T-helper 17 cell (primary cell): ENCODE measurements around the gene ARHGEF28. TPM values are rescaled to one million over a fixed set of nuclear protein-coding genes. Genes with fewer than 3 reads are reported as not detected.

Experiments
- ATAC-seq: fragments of 150-1000 bp; cut with Tn5 transposase; 2 replicates; pipeline ENCODE4 v1.10.0; 2021; ENCODE audit warnings: mild to moderate bottlenecking, moderate library complexity
- DNase-seq, 3 donors: peaks; one replicate each; pipeline versions ENCODE4 v3.0.0 to v3.0.0-alpha.2; 2020 to 2021
- H3K9me3 ChIP-seq: one replicate; pipeline ENCODE4 v1.7.0; 2013; ENCODE audit warnings: low read length, mild to moderate bottlenecking; ENCODE audit not compliant: control insufficient read depth, poor library complexity, severe bottlenecking
- H3K27ac Mint-ChIP-seq: one replicate; pipeline ENCODE4 v1.8.0; 2022; ENCODE audit warnings: mild to moderate bottlenecking, moderate library complexity, mixed read lengths
- H3K27me3 Mint-ChIP-seq: one replicate; pipeline ENCODE4 v1.8.0; 2022; ENCODE audit warnings: mixed read lengths
- H3K36me3 Mint-ChIP-seq: one replicate; pipeline ENCODE4 v1.8.0; 2022; ENCODE audit warnings: low read depth, mixed read lengths
- H3K4me1 Mint-ChIP-seq: one replicate; pipeline ENCODE4 v1.8.0; 2022; ENCODE audit warnings: mild to moderate bottlenecking, mixed read lengths
- H3K4me3 Mint-ChIP-seq: one replicate; pipeline ENCODE4 v1.8.0; 2022; ENCODE audit warnings: mild to moderate bottlenecking, moderate library complexity, mixed read lengths
- total RNA-seq, 4 donors: library from RNA in 2 of 4; stranded (reverse) in 2 of 4; gene quantifications; one replicate each; pipeline ENCODE4 v1.2.3 and lab custom pipeline; 2022 to 2026

ARHGEF28 gene
- total RNA-seq, 2 donors from 2014 or later: 0.05 to 0.16 TPM

DNA sequence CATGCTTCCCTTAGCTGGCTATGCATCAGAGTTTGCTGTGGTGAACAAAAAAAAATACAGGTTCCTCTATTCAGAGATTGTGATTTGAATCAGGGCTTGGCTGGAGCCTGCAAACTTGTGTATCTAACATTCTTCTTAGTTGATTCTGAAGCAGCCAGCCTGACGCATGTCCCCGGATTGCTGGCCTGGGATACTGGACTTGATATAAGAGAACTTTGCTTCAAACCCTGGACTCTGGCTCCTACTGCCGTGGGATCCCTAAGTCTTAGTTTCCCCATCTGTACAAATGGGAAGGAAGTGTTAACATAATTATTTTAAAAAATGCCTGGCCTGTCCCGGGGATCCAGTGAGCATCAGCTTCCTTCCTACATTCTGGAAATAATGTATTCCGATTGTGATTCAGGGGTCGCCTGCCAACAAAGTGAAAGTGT, 292.8 kb downstream of the ARHGEF28 start:
- Mint-ChIP-seq H3K36me3 (no peaks in the 10 kb centered on the region), H3K4me1 (no peaks in the 10 kb centered on the region), H3K27ac (no peak overlapping the region), H3K4me3 (no peak overlapping the region), H3K27me3 (peaks cover 5% of the 10 kb centered on the region)
- DNase-seq: no peak
- ATAC-seq: no peak
- no peaks in the 10 kb centered on the region for H3K9me3 ChIP-seq

DNA sequence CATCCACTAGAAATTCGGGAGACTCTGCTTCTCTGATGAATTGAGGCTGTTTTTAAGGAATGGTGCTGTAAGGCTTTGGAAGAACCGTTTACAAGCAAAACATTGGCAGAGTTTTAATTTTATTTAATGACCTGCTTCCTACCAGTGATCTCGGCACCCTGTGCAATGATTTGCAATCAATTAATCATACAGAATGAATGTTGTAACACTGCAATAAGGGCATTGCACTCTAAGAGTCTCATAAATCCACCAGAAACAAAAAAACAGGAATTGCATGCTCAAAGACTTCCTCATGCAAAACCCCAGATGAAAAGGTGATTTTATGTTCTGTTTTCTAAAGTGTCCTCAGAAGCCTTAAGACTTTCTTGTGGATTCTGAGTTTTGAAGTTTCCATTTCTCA, 295.7 kb downstream of the ARHGEF28 start:
- Mint-ChIP-seq H3K27ac (no peak overlapping the region), H3K4me1 (no peaks in the 10 kb centered on the region), H3K36me3 (no peaks in the 10 kb centered on the region), H3K27me3 (peaks cover 18% of the 10 kb centered on the region), H3K4me3 (no peak overlapping the region)
- ATAC-seq (no peak), DNase-seq (no peak)
- no peaks in the 10 kb centered on the region for H3K9me3 ChIP-seq

DNA sequence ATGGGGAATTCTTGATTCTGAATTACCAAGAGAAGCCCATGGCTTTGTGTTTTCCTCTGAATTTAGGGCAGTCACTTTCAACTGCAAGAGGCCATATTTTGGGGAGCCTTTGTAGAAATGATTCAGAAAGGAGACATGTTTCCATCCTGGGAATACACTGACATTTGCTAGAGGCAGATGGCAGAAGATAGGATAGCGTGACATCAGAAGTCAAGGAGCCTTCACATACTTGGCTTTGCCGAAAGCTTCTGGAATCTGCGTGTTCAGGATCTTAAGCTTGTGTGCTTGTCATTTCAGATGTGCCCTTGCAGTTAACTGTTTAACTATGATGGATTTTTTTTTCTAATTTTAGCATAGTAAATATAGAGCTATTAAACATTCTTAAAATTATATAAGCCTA, 296.2 kb downstream of the ARHGEF28 start:
- DNase-seq (no peak), ATAC-seq (no peak)
- Mint-ChIP-seq H3K4me1 (no peaks in the 10 kb centered on the region), H3K27ac (no peak overlapping the region), H3K27me3 (peaks cover 18% of the 10 kb centered on the region), H3K4me3 (no peak overlapping the region), H3K36me3 (no peaks in the 10 kb centered on the region)
- no peaks in the 10 kb centered on the region for H3K9me3 ChIP-seq

DNA sequence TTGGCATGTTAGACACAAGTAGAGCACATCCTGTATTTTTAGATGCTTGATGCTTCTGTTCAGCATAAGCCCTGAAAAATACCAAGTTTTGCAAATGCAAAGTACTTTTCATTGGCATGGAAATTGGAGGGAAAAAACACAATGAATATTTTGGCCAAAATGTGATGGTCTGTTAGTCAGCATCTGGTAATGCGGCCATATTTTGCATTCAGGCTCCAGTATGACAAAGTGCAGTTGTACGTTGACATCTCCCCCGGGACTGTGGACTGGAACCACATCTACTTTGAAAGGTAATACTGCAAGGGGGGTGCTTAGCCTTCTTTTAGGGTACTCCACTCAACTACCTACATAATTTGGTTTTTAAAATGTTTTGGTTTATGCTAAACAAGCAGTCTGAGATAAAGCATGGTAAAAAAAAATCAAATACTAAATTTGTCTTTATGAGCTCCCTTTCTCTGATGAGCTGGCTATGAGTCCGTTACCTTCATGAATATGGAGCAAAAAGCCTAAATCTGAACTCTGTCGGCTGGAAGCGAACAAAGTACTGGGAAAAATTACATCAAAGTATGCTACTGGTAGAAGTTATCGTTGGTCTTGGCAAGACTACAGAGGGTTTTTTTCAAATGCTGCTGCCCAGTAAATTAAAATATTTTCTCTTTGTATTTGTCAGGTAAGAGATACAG, 297.0 kb downstream of the ARHGEF28 start:
- DNase-seq (no peak), ATAC-seq (no peak)
- Mint-ChIP-seq H3K4me1 (no peaks in the 10 kb centered on the region), H3K4me3 (no peak overlapping the region), H3K27ac (no peak overlapping the region), H3K27me3 (peaks cover 18% of the 10 kb centered on the region), H3K36me3 (no peaks in the 10 kb centered on the region)
- no peaks in the 10 kb centered on the region for H3K9me3 ChIP-seq

DNA sequence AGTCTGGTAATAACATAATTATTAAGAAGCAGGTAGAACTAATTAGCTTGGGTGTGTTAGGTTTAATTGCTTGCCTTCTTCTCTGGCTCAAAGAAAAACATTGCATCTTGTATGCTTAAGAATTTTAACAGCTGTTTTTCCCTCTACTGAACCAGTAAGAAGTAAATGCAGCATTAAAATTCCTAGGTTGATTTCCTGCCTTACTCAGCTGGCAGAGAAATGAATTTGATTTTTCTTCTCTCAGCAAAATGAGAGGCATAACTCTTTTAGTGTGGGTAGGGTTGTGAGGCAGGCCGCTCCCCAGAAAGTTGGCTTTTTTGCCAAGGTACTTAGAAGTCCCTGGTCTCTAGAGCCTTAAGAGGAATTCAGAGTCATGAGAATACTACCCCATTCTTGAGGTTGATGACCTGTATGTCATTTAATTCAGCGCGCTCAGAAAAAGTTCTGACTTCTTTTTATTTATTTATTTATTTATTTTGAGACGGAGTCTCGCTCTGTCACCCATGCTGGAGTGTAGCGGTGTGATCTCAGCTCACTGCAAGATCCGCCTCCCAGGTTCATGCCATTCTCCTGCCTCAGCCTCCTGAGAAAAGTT, 302.6 kb downstream of the ARHGEF28 start:
- no peaks in the 10 kb centered on the region for H3K36me3 Mint-ChIP-seq
- DNase-seq (no peak), ATAC-seq (no peak)
- H3K27me3 Mint-ChIP-seq: peaks cover 28% of the 10 kb centered on the region
- H3K9me3 ChIP-seq: no peaks in the 10 kb centered on the region
- no peaks in the 10 kb centered on the region for H3K4me1 Mint-ChIP-seq
- H3K4me3 Mint-ChIP-seq: no peak overlapping the region
- no peak overlapping the region for H3K27ac Mint-ChIP-seq

DNA sequence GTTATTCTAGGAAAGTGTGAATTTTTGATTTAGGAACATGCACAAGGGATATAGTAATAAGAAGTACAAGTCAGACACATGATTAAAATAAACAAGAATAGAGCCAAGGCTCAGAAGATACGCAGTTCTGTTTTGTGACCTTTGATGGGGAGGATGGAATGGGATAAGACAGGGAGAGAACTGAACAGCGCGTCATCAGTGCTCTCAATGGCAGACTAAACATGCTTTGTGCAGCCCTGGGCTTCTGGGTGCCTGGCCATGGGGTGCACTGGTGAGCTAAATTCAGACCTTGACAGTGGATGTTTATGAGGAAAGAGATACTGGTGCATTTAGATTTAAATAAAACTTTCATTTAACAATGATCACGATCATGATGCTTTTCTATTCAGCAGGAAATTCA, 309.7 kb downstream of the ARHGEF28 start:
- no peaks in the 10 kb centered on the region for H3K4me1 Mint-ChIP-seq
- H3K9me3 ChIP-seq: no peaks in the 10 kb centered on the region
- peaks cover 56% of the 10 kb centered on the region for H3K27me3 Mint-ChIP-seq
- no peak for ATAC-seq
- no peak overlapping the region for H3K4me3 Mint-ChIP-seq
- no peak overlapping the region for H3K27ac Mint-ChIP-seq
- DNase-seq: no peak
- H3K36me3 Mint-ChIP-seq: no peaks in the 10 kb centered on the region

DNA sequence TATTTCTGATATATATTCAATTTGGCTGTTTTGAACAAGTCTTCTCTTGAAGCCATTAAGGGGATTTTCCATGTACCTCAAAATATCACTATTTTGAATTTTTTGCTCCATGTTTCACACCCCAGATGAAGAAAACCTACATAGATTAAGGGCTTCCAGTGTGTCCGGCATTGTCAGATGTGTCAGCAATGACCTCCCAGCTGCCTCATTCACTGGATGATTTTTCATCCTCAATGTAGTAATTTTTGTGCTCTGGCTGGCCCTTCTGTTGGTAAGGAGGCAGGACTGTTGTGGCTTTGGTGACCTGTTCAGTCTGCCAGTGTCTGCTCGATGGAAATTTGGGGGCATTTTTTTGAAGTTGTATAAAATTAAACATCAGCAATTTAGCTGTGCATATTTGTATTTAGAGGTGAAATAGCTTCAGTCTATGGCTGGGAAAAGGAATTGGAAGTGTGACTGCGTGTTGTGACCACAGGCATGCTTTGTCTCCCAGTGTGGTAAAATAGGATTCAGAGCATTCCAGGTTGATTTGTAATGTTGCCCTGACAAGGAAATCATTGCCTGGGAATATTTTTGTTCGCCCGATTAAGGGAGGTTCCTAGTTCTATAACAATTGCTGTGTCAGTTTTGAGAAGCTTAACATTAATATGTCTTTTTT, 312.4 kb downstream of the ARHGEF28 start:
- ATAC-seq: no peak
- peaks cover 47% of the 10 kb centered on the region for H3K27me3 Mint-ChIP-seq
- no peaks in the 10 kb centered on the region for H3K4me1 Mint-ChIP-seq
- H3K4me3 Mint-ChIP-seq: no peak overlapping the region
- H3K9me3 ChIP-seq: no peaks in the 10 kb centered on the region
- H3K27ac Mint-ChIP-seq: no peak overlapping the region
- DNase-seq: no peak
- no peaks in the 10 kb centered on the region for H3K36me3 Mint-ChIP-seq

DNA sequence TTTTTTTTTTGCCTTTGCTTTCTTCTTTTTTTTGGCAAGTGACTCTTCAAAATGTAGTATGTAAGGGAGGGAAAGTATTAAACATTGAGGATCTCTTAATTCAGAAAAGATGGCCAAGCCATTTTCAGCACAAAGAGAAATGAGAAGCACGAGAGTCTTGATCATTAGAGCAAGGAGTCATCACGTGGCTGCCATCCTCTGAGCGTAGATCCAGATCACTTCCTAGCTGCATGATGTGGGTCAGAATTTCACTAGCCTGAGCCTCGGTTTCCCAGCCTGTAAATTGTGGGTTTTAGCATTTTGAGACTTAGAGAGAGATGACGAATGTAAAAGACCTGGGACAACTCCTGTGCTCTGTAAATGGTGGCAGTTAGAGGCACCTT, 312.9 kb downstream of the ARHGEF28 start:
- Mint-ChIP-seq H3K36me3 (no peaks in the 10 kb centered on the region), H3K27me3 (peaks cover 46% of the 10 kb centered on the region), H3K4me3 (no peak overlapping the region), H3K27ac (no peak overlapping the region), H3K4me1 (no peaks in the 10 kb centered on the region)
- ATAC-seq: no peak
- DNase-seq: no peak
- no peaks in the 10 kb centered on the region for H3K9me3 ChIP-seq

DNA sequence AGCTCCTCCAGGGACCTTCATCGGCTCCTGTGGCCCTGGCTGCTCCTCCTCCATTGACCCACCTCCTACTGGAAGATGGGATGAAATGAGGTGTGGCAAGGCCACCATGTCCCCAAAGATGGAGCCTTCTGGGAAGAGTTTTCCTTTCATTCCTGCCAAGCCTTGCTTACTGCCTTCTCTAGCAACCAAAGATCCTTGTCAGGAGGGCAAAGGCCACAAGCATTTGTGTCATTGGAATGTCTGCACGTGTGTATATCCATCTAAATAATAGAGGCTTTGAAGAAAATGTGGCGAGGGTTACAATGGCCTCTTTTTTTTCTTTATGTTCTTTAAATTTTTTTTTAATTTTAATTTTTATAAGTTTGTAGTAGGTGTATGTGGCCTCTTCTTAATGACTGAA, 313.6 kb downstream of the ARHGEF28 start:
- no peaks in the 10 kb centered on the region for H3K4me1 Mint-ChIP-seq
- no peak for DNase-seq
- no peak overlapping the region for H3K4me3 Mint-ChIP-seq
- no peaks in the 10 kb centered on the region for H3K9me3 ChIP-seq
- no peaks in the 10 kb centered on the region for H3K36me3 Mint-ChIP-seq
- peaks cover 40% of the 10 kb centered on the region for H3K27me3 Mint-ChIP-seq
- no peak overlapping the region for H3K27ac Mint-ChIP-seq
- no peak for ATAC-seq

DNA sequence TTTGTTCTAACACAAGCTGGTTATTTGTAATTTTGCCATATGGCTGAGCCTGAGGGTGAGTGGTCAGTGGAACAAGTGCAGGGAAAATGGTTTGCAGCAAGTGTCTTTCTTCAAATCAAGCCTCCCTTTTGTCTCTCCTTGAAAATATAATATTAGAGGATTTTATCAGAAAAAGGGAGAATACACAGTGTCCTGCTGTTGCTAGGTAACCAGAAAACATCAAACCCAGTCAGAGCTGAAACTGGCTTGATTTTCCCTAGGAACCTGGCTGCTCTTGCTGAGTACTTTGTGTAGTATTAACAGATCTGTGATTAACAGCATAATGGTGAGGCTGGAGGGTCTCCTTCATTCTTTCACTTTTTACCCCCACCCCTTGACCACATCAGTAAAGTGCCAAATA, 314.0 kb downstream of the ARHGEF28 start:
- no peak for DNase-seq
- no peaks in the 10 kb centered on the region for H3K36me3 Mint-ChIP-seq
- H3K27ac Mint-ChIP-seq: no peak overlapping the region
- ATAC-seq: no peak
- H3K4me1 Mint-ChIP-seq: no peaks in the 10 kb centered on the region
- peaks cover 35% of the 10 kb centered on the region for H3K27me3 Mint-ChIP-seq
- no peak overlapping the region for H3K4me3 Mint-ChIP-seq
- no peaks in the 10 kb centered on the region for H3K9me3 ChIP-seq

DNA sequence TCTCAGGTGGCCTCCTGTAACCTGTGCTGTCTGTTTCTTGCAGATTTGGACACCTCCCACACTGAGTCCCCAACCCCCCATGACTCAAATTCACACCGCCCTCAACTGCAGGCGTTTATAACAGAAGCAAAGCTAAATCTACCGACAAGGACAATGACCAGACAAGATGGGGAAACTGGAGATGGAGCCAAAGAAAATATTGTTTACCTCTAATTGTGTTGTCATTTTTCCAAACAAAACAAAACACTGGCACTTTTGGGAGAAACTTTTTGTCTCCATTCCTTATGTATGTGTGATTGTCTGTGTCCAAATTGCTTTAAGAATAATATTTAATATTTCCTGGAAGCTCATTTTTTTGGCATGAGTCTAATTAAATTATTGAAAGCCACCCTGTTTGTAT, 314.8 kb downstream of the ARHGEF28 start:
- peaks cover 30% of the 10 kb centered on the region for H3K27me3 Mint-ChIP-seq
- no peaks in the 10 kb centered on the region for H3K9me3 ChIP-seq
- DNase-seq (no peak), ATAC-seq (no peak)
- no peaks in the 10 kb centered on the region for H3K4me1 Mint-ChIP-seq
- no peaks in the 10 kb centered on the region for H3K36me3 Mint-ChIP-seq
- H3K4me3 Mint-ChIP-seq: no peak overlapping the region
- no peak overlapping the region for H3K27ac Mint-ChIP-seq

DNA sequence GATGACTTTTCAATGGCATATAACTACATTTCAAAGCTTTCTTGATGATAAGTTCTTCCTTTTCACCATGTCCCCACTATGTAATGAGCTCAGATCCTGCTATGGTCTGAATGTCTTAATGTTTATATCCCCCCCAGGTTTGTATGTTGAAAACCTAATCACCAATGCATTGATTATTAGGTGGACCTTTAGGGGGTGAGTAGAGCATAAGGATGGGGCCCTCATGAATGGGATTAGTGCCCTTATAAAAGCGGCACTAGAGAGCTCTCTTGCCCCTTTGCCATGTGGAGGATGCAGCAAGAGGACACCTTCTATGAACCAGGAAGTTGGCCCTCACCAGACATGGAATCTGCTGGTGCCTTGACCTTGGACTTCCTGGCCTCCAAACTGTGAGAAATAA, 316.8 kb downstream of the ARHGEF28 start:
- DNase-seq: no peak
- peaks cover 24% of the 10 kb centered on the region for H3K27me3 Mint-ChIP-seq
- ATAC-seq: no peak
- H3K4me1 Mint-ChIP-seq: no peaks in the 10 kb centered on the region
- H3K27ac Mint-ChIP-seq: no peak overlapping the region
- H3K36me3 Mint-ChIP-seq: no peaks in the 10 kb centered on the region
- H3K4me3 Mint-ChIP-seq: no peak overlapping the region
- H3K9me3 ChIP-seq: no peaks in the 10 kb centered on the region

DNA sequence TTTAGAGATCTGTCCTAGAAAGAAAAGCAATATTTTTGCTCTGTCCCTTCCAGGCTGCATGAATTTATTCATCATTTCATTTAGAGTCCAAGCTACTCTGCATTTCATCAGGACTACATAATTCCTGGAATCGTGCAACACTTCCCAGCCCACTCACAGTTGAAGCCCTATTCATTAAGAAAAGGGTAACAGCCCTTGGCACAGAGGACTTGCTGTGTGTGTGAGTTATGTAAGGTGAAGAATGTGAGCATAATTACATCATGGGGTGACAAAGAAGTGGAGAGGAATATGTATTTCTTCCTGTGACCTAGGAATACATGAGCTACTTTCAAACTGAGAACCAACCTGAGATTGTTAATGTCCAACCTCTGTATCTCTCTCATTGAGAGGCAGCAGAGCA, 317.4 kb downstream of the ARHGEF28 start:
- Mint-ChIP-seq H3K36me3 (no peaks in the 10 kb centered on the region), H3K4me1 (no peaks in the 10 kb centered on the region), H3K27me3 (peaks cover 20% of the 10 kb centered on the region), H3K4me3 (no peak overlapping the region), H3K27ac (no peak overlapping the region)
- no peaks in the 10 kb centered on the region for H3K9me3 ChIP-seq
- no peak for DNase-seq
- ATAC-seq: no peak

DNA sequence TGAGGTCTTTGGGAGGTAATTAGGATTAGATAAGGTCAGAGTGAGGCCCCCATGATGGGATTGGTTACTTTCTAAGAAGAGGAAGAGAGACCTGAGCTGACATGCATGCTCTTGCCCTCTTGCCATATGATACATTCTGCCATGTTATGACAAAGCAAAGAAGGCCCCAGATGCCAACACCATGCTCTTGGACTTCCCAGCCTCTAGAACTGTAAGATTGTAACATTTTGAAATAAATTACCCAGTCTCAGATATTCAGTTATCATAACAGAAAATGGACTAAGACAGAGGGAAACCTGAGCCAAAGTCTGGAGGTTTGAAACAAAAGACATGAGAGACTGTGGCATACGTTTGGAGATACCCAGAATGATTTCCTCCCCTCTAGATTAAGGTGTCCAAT, 318.6 kb downstream of the ARHGEF28 start:
- Mint-ChIP-seq H3K36me3 (no peaks in the 10 kb centered on the region), H3K4me3 (no peak overlapping the region), H3K27ac (no peak overlapping the region), H3K4me1 (no peaks in the 10 kb centered on the region), H3K27me3 (peaks cover 18% of the 10 kb centered on the region)
- ATAC-seq: no peak
- H3K9me3 ChIP-seq: no peaks in the 10 kb centered on the region
- no peak for DNase-seq
